ENCODE measurements around the gene PAFAH2. TPM values are rescaled to one million over a fixed set of nuclear protein-coding genes. Genes with fewer than 3 reads are reported as not detected.
A peak's percentile ranks its signal among the peaks of the same experiment; 100 is the strongest.

The PAFAH2 gene
- total RNA-seq, 4 donors from 2014 or later: 6.3 to 19.2 (median 9.3) TPM

DNA sequence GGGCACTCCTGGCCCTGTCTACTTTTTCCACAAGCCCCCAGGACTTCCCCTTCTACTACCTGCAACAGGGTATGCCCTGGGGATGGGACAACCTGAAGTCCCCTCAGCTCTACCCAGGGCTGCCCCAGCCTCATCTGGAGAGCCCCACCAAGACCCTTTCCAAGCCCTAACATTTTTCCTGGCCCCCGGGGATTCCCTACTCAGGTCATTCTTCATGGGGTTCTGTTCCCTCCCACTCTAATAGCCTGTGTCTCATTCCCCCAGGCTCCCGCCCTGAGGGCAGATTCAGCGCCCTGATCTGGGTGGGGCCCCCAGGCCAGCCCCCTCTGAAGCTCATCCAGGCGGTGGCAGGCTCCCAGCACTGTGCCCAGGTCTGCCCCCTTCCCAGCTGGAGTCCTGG lies 33.3 kb upstream of the PAFAH2 start:
- Histone ChIP-seq H3K9me3 (no peaks in the 10 kb centered on the region), H3K4me3 (no peak overlapping the region), H3K27me3 (no peaks in the 10 kb centered on the region), H3K36me3 (no peaks in the 10 kb centered on the region), H3K27ac (peak overlapping the region in 1 of 4 donors; percentile 42), H3K4me1 (peaks cover 0 to 45% (median 11%) of the 10 kb centered on the region in 4 donors)
- WGBS, 2 donors: 52 to 64% methylated on average over 4 of the region's 4 CpGs
- DNase-seq (ENCODE audit: low spot score in 2 of 2): no peak
- TF ChIP-seq POLR2A (IDR thresholded peaks at IDR 0.05): no peak
- TF ChIP-seq, protein P1, sequence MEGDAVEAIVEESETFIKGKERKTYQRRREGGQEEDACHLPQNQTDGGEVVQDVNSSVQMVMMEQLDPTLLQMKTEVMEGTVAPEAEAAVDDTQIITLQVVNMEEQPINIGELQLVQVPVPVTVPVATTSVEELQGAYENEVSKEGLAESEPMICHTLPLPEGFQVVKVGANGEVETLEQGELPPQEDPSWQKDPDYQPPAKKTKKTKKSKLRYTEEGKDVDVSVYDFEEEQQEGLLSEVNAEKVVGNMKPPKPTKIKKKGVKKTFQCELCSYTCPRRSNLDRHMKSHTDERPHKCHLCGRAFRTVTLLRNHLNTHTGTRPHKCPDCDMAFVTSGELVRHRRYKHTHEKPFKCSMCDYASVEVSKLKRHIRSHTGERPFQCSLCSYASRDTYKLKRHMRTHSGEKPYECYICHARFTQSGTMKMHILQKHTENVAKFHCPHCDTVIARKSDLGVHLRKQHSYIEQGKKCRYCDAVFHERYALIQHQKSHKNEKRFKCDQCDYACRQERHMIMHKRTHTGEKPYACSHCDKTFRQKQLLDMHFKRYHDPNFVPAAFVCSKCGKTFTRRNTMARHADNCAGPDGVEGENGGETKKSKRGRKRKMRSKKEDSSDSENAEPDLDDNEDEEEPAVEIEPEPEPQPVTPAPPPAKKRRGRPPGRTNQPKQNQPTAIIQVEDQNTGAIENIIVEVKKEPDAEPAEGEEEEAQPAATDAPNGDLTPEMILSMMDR (IDR thresholded peaks at IDR 0.05): no peak
- TF ChIP-seq EP300 (IDR thresholded peaks at IDR 0.05): no peak

DNA sequence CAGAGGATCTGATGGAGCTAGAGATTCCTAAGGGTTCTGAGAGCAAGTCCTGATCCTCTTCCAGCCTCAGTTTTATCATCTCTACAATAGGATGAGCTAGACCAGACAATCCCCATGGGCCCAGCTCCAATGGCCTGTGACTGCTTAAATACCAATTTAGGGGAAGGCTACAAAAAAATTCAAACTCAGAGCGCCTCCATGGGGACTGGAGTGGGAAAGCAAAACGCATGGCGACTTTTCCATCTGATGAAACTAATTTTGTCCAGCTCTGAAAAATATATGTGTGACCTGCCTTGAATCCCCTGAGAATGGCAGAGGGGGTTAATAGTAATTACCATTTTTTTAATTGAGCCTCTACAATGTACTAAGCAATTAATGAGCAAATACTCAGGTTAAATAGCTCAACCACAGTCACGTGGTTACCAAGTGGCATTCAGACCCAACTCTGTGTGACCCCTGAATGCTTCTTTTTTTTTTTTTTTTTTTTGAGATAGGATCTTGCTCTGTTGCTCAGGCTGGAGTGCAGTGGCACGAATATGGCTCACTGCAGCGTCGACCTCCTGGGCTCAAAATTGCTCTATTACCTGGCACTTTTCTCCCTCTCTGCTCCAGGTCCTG lies 32.1 kb upstream of the PAFAH2 start:
- DNase-seq (ENCODE audit: low spot score in 2 of 2): no peak
- no peak for TF ChIP-seq POLR2A (IDR thresholded peaks at IDR 0.05)
- no peak for TF ChIP-seq EP300 (IDR thresholded peaks at IDR 0.05)
- Histone ChIP-seq H3K27me3 (no peaks in the 10 kb centered on the region), H3K36me3 (no peaks in the 10 kb centered on the region), H3K4me1 (peaks cover 0 to 49% (median 8%) of the 10 kb centered on the region in 4 donors), H3K27ac (peak overlapping the region in 2 of 4 donors; percentile 74 to 75), H3K9me3 (no peaks in the 10 kb centered on the region), H3K4me3 (no peak overlapping the region)
- WGBS, 2 donors: 83% methylated on average over 7 of the region's 7 CpGs

DNA sequence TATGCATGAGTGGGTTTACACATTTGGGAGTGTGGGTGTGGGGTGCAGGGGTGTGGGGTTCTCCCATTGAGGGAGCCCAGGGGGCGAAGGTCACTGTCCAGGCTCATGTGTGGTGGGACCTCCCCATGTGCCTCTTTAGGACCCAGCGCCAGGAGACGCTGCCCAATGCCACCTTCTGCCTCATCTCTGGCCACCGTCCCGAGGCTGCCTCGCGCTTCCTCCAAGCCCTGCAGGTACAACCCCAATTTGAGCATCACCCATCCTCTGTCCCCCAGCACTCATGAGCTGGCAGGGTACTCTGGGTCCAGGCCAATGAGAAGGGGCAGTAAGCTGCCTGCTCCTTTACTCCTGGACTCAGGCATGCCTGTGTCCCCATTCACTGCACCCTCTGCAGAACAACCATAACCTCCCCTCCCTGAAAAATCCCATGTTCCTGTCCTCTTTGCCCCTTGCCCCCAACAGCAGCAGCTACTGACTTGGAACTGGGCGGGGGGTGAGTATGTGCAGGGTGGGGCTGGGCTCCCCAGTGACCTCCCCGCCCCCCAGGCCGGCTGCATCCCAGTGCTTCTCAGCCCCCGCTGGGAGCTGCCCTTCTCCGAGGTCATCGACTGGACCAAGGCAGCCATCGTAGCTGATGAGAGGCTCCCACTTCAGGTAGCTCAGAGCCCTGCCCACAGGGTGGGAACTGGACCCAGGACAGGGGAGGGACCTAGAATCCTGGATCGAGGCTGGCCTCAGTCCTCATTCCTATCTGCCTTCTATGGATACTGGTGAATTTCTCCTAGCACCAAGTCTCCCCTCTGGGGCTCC lies 31.4 kb upstream of the PAFAH2 start:
- no peaks in the 10 kb centered on the region for H3K27me3 ChIP-seq
- TF ChIP-seq, protein P1 (IDR thresholded peaks at IDR 0.05): no peak
- no peak for TF ChIP-seq EP300 (IDR thresholded peaks at IDR 0.05)
- TF ChIP-seq POLR2A (IDR thresholded peaks at IDR 0.05): no peak
- no peak for DNase-seq (ENCODE audit: low spot score in 2 of 2)
- H3K9me3 ChIP-seq: no peaks in the 10 kb centered on the region
- no peak overlapping the region for H3K4me3 ChIP-seq
- peaks cover 0 to 48% (median 3%) of the 10 kb centered on the region in 4 donors for H3K4me1 ChIP-seq
- H3K27ac ChIP-seq: peak overlapping the region in 2 of 4 donors; percentile 74 to 75
- no peaks in the 10 kb centered on the region for H3K36me3 ChIP-seq
- 64 to 69% methylated on average over 15 of the region's 15 CpGs for WGBS, 2 donors

DNA sequence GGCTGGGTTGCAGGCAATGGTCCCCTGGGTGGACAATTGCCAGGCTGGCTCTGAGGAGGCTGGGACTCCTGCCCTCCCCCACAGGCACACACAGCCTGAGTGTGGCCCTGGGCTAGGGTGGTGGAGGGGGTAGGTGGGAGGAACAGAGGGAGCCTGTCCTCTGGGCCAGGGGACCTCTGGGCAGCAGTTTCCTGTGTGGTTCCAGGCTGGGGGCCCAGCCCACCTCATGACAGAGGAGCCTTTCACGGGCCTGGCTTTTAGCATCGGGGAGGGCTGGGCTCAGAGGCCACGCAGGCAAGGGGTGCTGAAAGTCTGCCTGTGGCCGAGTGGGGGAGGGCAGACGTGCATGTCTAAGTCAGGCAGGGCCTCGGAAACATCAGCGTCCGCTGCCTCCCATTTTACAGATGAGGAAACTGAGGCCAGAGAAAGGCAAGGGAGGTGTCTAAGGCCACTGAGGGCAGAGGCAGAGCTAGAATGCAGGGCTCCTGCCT lies 30.7 kb upstream of the PAFAH2 start:
- TF ChIP-seq, protein P1 (IDR thresholded peaks at IDR 0.05): no peak
- TF ChIP-seq EP300 (IDR thresholded peaks at IDR 0.05): peak in 1 of 2 donors; percentile 85
- no peak for TF ChIP-seq POLR2A (IDR thresholded peaks at IDR 0.05)
- DNase-seq (ENCODE audit: low spot score in 2 of 2): no peak
- Histone ChIP-seq H3K4me3 (no peak overlapping the region), H3K36me3 (no peaks in the 10 kb centered on the region), H3K27ac (peak overlapping the region in 3 of 4 donors; percentile 45 to 87 (median 75)), H3K4me1 (peaks cover 0 to 50% (median 3%) of the 10 kb centered on the region in 4 donors), H3K27me3 (no peaks in the 10 kb centered on the region), H3K9me3 (no peaks in the 10 kb centered on the region)
- 41 to 45% methylated on average over 8 of the region's 8 CpGs for WGBS, 2 donors

DNA sequence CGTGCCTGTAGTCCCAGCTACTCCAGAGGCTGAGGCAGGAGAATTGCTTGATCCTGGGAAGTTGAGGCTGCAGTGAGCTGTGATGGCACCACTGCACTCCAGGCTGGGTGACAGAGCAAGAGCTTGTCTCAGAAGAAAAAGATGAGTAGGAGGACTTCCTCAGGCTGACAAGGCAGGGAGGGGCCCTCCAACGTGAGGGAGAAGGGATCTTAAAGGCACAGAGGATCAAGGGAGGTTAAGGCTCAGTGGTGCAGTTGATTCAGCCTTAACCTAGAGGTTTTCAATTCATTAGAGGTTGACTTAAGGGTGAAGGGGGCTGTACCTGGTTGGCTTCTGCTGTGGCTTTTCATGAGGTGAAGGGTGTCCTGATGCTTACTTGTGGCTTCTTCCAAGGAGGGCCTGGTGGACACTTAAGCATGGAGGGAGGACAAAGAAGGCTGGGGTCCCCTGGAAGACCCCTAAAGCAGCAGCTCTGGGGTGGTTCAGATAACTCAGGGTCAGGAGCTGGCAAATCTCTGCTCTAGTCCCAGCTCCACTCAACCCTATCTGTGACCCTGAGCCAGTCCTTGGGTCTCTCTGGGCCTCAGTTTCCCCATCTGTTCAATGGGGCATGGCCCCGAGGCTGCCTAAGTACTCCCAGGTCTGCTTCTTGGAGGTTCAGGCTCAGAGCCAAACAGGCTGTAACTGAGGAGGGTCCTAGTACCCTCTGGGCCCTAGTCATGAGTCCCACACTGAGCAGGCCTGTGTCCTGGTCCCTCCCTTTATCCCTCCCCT lies 30.0 kb upstream of the PAFAH2 start:
- H3K27ac ChIP-seq: peak overlapping the region; percentile 16 to 87 (median 60)
- H3K27me3 ChIP-seq: no peaks in the 10 kb centered on the region
- 20 to 24% methylated on average over 3 of the region's 3 CpGs for WGBS, 2 donors
- no peaks in the 10 kb centered on the region for H3K36me3 ChIP-seq
- DNase-seq (ENCODE audit: low spot score in 2 of 2): no peak
- peaks cover 0 to 51% (median 5%) of the 10 kb centered on the region in 4 donors for H3K4me1 ChIP-seq
- TF ChIP-seq, protein P1 (IDR thresholded peaks at IDR 0.05): no peak
- TF ChIP-seq POLR2A (IDR thresholded peaks at IDR 0.05): peak in 1 of 2 donors; percentile 8
- peak in 1 of 2 donors; percentile 40 for TF ChIP-seq EP300 (IDR thresholded peaks at IDR 0.05)
- H3K9me3 ChIP-seq: no peaks in the 10 kb centered on the region
- H3K4me3 ChIP-seq: no peak overlapping the region
